ENCODE measurements around the gene AVL9.

The AVL9 gene

GRCh38 chr7:32476816-32477648, 18.3 kb upstream of the AVL9 start:
- no peak overlapping the region for H3K4me3 ChIP-seq (replicated peaks; ENCODE audit: low read depth, low read length)
- TF ChIP-seq CTCF (IDR thresholded peaks at IDR 0.05; ENCODE audit: low read depth, low read length, missing control alignments): no peak
- DNase-seq (ENCODE audit: extremely low read depth, low read depth): no peak

GRCh38 chr7:32477649-32477980, 17.7 kb upstream of the AVL9 start:
- no peak for DNase-seq (ENCODE audit: extremely low read depth, low read depth)
- no peak for TF ChIP-seq CTCF (IDR thresholded peaks at IDR 0.05; ENCODE audit: low read depth, low read length, missing control alignments)

GRCh38 chr7:32479574-32480200, 15.6 kb upstream of the AVL9 start:
- H3K4me3 ChIP-seq (replicated peaks; ENCODE audit: low read depth, low read length): no peak overlapping the region
- no peak for DNase-seq (ENCODE audit: extremely low read depth, low read depth)
- TF ChIP-seq CTCF (IDR thresholded peaks at IDR 0.05; ENCODE audit: low read depth, low read length, missing control alignments): peak; percentile 90

More at GRCh38 chr7:32477649-32477980, 17.7 kb upstream of the AVL9 start:
- no peak overlapping the region for H3K4me3 ChIP-seq (replicated peaks; ENCODE audit: low read depth, low read length)

- no peak overlapping the region for H3K4me3 ChIP-seq (replicated peaks; ENCODE audit: low read depth, low read length)
- TF ChIP-seq CTCF (IDR thresholded peaks at IDR 0.05; ENCODE audit: low read depth, low read length, missing control alignments): no peak
- DNase-seq (ENCODE audit: extremely low read depth, low read depth): no peak
Observed at GRCh38 chr7:32481176-32481575, 14.1 kb upstream of the AVL9 start.

GRCh38 chr7:32481921-32482320, 13.4 kb upstream of the AVL9 start:
- no peak overlapping the region for H3K4me3 ChIP-seq (replicated peaks; ENCODE audit: low read depth, low read length)
- TF ChIP-seq CTCF (IDR thresholded peaks at IDR 0.05; ENCODE audit: low read depth, low read length, missing control alignments): no peak
- no peak for DNase-seq (ENCODE audit: extremely low read depth, low read depth)

GRCh38 chr7:32489788-32490126, 5.5 kb upstream of the AVL9 start:
- H3K4me3 ChIP-seq (replicated peaks; ENCODE audit: low read depth, low read length): peak overlapping the region; percentile 81
- no peak for DNase-seq (ENCODE audit: extremely low read depth, low read depth)
- no peak for TF ChIP-seq CTCF (IDR thresholded peaks at IDR 0.05; ENCODE audit: low read depth, low read length, missing control alignments)
